A673 (cell line): ENCODE data around the gene CLSTN2. TPM values are rescaled to one million over a fixed set of nuclear protein-coding genes. Genes with fewer than 3 reads are reported as not detected.

Experiments
- BruUV-seq: library from RNA; stranded (reverse); fragments of 400-500 nt; replicated peaks from 2 replicates; lab custom pipeline; 2021; lab: Mats Ljungman, UMichigan
- CTCF ChIA-PET: fragments of 300-600 bp; sonication (Branson Sonifier 250); formaldehyde crosslinking; loops from one replicate; lab custom pipeline; 2022; ENCODE audit warnings: antibody characterized with exemption; lab: Charles Lee
- POLR2A ChIA-PET: fragments of 300-600 bp; sonication (Branson Sonifier 250); formaldehyde crosslinking; loops from one replicate; lab custom pipeline; 2022; ENCODE audit warnings: antibody characterized with exemption; ENCODE audit not compliant: low non-redundant PET; lab: Charles Lee
- DNase-seq: peaks from one replicate; pipeline ENCODE4 v3.0.0-alpha.2; 2015; ENCODE audit warnings: low spot score
- H3K27ac ChIP-seq: fragments of 200-600 bp; sonication (generic); 2 replicates; pipeline ENCODE4 v1.5.1; 2016; ENCODE audit warnings: mixed run types, low read depth, mild to moderate bottlenecking, mixed read lengths, antibody characterized with exemption, low read length; ENCODE audit not compliant: poor library complexity, severe bottlenecking
- H3K27me3 ChIP-seq: fragments of 200-600 bp; sonication (generic); replicated peaks from 2 replicates; pipeline ENCODE4 v1.6.1; 2017; ENCODE audit warnings: mixed run types, low read depth, mild to moderate bottlenecking, mixed read lengths, antibody characterized with exemption, low read length; ENCODE audit not compliant: insufficient read depth, poor library complexity
- H3K36me3 ChIP-seq: fragments of 200-600 bp; sonication (generic); 2 replicates; pipeline ENCODE4 v1.6.1; 2016; ENCODE audit warnings: mixed run types, mild to moderate bottlenecking, mixed read lengths, antibody characterized with exemption, low read length; ENCODE audit not compliant: insufficient read depth, poor library complexity, severe bottlenecking
- H3K4me1 ChIP-seq: fragments of 200-600 bp; sonication (generic); 2 replicates; pipeline ENCODE4 v1.6.1; 2017; ENCODE audit warnings: mixed run types, mild to moderate bottlenecking, mixed read lengths, antibody characterized with exemption, low read length; ENCODE audit not compliant: insufficient read depth, poor library complexity, severe bottlenecking
- H3K4me3 ChIP-seq: fragments of 200-600 bp; sonication (generic); 2 replicates; pipeline ENCODE4 v1.5.1; 2016; ENCODE audit warnings: low read depth, mixed run types, mild to moderate bottlenecking, mixed read lengths, low read length; ENCODE audit not compliant: poor library complexity, severe bottlenecking
- H3K9me3 ChIP-seq: fragments of 200-600 bp; sonication (generic); 2 replicates; pipeline ENCODE4 v1.6.1; 2016; ENCODE audit warnings: mixed run types, low read depth, mild to moderate bottlenecking, mixed read lengths, antibody characterized with exemption, low read length; ENCODE audit not compliant: poor library complexity, severe bottlenecking
- CTCF ChIP-seq: fragments of 300-800, 200-600 bp; sonication (generic); conservative IDR thresholded peaks from 2 replicates; pipeline ENCODE4 v1.5.1; 2017; ENCODE audit warnings: low read depth, mild to moderate bottlenecking, antibody characterized with exemption, low read length, moderate library complexity, mixed read lengths
- EZH2 ChIP-seq: fragments of 200-600 bp; sonication (generic); IDR thresholded peaks from 2 replicates; pipeline ENCODE4 v1.6.1; 2017; ENCODE audit warnings: borderline replicate concordance, low read depth, mild to moderate bottlenecking, mixed read lengths, antibody characterized with exemption, low read length; ENCODE audit not compliant: poor library complexity, severe bottlenecking
- intact Hi-C: fragments of 100-400 bp; cut with micrococcal nuclease; formaldehyde crosslinking; loops from one replicate; pipeline ENCODE4 v1.10.0; 2022; ENCODE audit not compliant: unreplicated experiment
- total RNA-seq: library from RNA; stranded (reverse); gene quantifications from 2 replicates; pipeline ENCODE4 v1.2.3, GENCODE V29; 2021

Gene CLSTN2
- total RNA-seq, 1 experiment from 2014 or later = 50.7 TPM

- ChIA-PET POLR2A (no interaction called here), CTCF (no interaction called here)
- intact Hi-C loops = no loop called here
- TF ChIP-seq CTCF = no peak
- no peak for TF ChIP-seq EZH2
- Histone ChIP-seq H3K4me1 (no peaks in the 10 kb centered on the region), H3K27me3 (no peaks in the 10 kb centered on the region), H3K27ac (no peak overlapping the region), H3K9me3 (no peaks in the 10 kb centered on the region), H3K36me3 (no peaks in the 10 kb centered on the region), H3K4me3 (no peak overlapping the region)
- no peak for DNase-seq
- BruUV-seq = no TSS peak
These were observed 441.3 kb downstream of the CLSTN2 start for GRCh38 chr3:140376136-140376889.

- Histone ChIP-seq H3K4me3 (no peak overlapping the region), H3K27ac (no peak overlapping the region), H3K4me1 (no peaks in the 10 kb centered on the region), H3K9me3 (no peaks in the 10 kb centered on the region), H3K27me3 (no peaks in the 10 kb centered on the region), H3K36me3 (no peaks in the 10 kb centered on the region)
- intact Hi-C loops = no loop called here
- no TSS peak for BruUV-seq
- TF ChIP-seq CTCF (no peak), EZH2 (no peak)
- CTCF ChIA-PET = no interaction called here
- POLR2A ChIA-PET = no interaction called here
- no peak for DNase-seq
These were observed 442.7 kb downstream of the CLSTN2 start for GRCh38 chr3:140377644-140378043.

DNA sequence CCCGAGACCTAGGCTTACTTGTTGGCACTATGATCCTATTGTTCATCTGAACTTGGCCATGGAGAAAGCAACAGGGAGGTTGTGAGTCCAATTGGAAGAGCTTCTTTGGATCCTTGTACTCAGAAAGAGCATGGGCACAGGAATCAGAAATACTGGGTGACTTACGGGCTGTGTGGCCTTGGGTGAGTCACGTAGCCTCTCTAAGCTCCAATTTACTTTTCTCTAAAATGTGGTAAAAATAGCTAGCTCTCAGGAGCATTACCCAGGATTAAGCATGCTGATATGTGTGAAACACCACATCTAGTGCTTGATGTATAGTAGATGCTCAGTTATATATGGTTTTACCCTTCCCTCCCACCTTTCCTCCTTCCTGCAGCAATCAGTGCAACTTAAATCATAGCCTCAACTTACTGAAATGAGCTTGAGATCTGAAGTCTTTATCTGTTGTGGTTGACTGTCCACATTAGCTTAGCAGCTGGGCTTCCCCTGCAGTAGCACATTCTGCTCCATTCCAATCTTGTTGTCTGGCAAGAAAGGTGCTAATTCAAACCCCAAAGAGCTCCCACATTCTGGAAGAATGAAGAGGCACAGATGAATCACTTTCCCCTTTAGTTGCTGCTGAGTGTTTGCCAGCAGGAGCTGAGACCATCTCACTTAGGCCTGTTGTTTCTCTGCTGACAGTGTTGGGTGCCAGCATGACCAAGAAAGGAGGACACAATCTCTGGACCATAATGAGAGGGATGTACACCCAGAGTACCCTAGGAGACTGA is 443.8 kb downstream of the CLSTN2 start:
- Histone ChIP-seq H3K27me3 (no peaks in the 10 kb centered on the region), H3K4me3 (no peak overlapping the region), H3K27ac (no peak overlapping the region), H3K4me1 (no peaks in the 10 kb centered on the region), H3K36me3 (no peaks in the 10 kb centered on the region), H3K9me3 (no peaks in the 10 kb centered on the region)
- no TSS peak for BruUV-seq
- POLR2A ChIA-PET = no interaction called here
- CTCF ChIA-PET = no interaction called here
- DNase-seq = no peak
- TF ChIP-seq CTCF = no peak
- no peak for TF ChIP-seq EZH2
- intact Hi-C loops = no loop called here
